Colonic mucosa (tissue), 4 donors: ENCODE measurements around the gene PSENEN. TPM values are rescaled to one million over a fixed set of nuclear protein-coding genes. Genes with fewer than 3 reads are reported as not detected.
A peak's percentile ranks its signal among the peaks of the same experiment; 100 is the strongest.

ENCODE experiments used
- DNase-seq: peaks from one replicate; pipeline ENCODE4 v3.0.0-alpha.2; 2020
- H3K27ac ChIP-seq: fragments of 200-600 bp; one replicate; pipeline ENCODE4 v1.8.0; 2021
- H3K27me3 ChIP-seq: fragments of 200-600 bp; one replicate; pipeline ENCODE4 v1.8.0; 2021
- H3K36me3 ChIP-seq: fragments of 200-600 bp; one replicate; pipeline ENCODE4 v1.8.0; 2021
- H3K4me1 ChIP-seq: fragments of 200-600 bp; one replicate; pipeline ENCODE4 v1.8.0; 2021; ENCODE audit warnings: mild to moderate bottlenecking
- H3K4me3 ChIP-seq: fragments of 200-600 bp; one replicate; pipeline ENCODE4 v1.8.0; 2021
- H3K9ac ChIP-seq, 2 donors: one replicate each; pipeline ENCODE4 v1.7.0; 2013; ENCODE audit warnings: control low read depth in 2 of 2, low read depth in 2 of 2, low read length in 2 of 2
- H3K9me3 ChIP-seq: fragments of 200-600 bp; one replicate; pipeline ENCODE4 v1.8.0; 2021
- CTCF ChIP-seq: fragments of 200-600 bp; IDR thresholded peaks from one replicate; pipeline ENCODE4 v1.8.0; 2022; ENCODE audit warnings: antibody characterized with exemption, mild to moderate bottlenecking
- intact Hi-C: fragments of 100-400 bp; cut with DNase I; formaldehyde crosslinking; loops from one replicate; pipeline ENCODE4 v1.14.1; 2022
- total RNA-seq, 2 donors: library from RNA; stranded (reverse); fragmentation: NEBNext Ultra II Directional in 1 of 2; extraction: Animal tissue kit (Norgen Biotek cat#: 25700) in 1 of 2; gene quantifications; one replicate each; pipeline ENCODE4 v1.2.1, GENCODE V29; 2021
- donor health status: healthy.
- donor health status: DM: no; HTN: no; CAD: no.
- donor health status: DM: no; HTN: no; CAD: no.

The PSENEN gene
- total RNA-seq, 2 donors from 2014 or later: 73.8 to 87.4 TPM

GRCh38 chr19:35756377-35757230 is 11.2 kb downstream of the PSENEN start, which contains the start of gene HSPB6:
Gene HSPB6, minus strand, starts transcription at chr19:35757029. Its CDS starts 21 bp downstream, at chr19:35757008.
- Histone ChIP-seq H3K9me3 (no peaks in the 10 kb centered on the region), H3K27ac (peak within 1 kb of the TSS; percentile 72), H3K4me3 (peak within 1 kb of the TSS; percentile 74), H3K9ac (peak within 1 kb of the TSS; percentile 56 to 73), H3K27me3 (no peaks in the 10 kb centered on the region), H3K36me3 (peaks cover 5% of the 10 kb centered on the region), H3K4me1 (no peaks in the 10 kb centered on the region)
- peak; percentile 51 for DNase-seq
- intact Hi-C loops: no loop called here
- no peak for TF ChIP-seq CTCF

- TF ChIP-seq CTCF: no peak
- H3K27me3 ChIP-seq: no peaks in the 10 kb centered on the region
- peak; percentile 70 for DNase-seq
- peak overlapping the region; percentile 74 for H3K4me3 ChIP-seq
- peak overlapping the region; percentile 56 to 73 for H3K9ac ChIP-seq
- intact Hi-C loops: no loop called here
- H3K36me3 ChIP-seq: peaks cover 5% of the 10 kb centered on the region
- H3K27ac ChIP-seq: peak overlapping the region; percentile 72
- no peaks in the 10 kb centered on the region for H3K9me3 ChIP-seq
- H3K4me1 ChIP-seq: no peaks in the 10 kb centered on the region
Observed at GRCh38 chr19:35757231-35757748, 11.8 kb downstream of the PSENEN start.

- Histone ChIP-seq H3K4me3 (peak within 1 kb of the TSS; percentile 74), H3K9me3 (no peaks in the 10 kb centered on the region), H3K36me3 (peaks cover 5% of the 10 kb centered on the region), H3K9ac (peak within 1 kb of the TSS; percentile 82 to 97), H3K27ac (peak within 1 kb of the TSS; percentile 80), H3K27me3 (no peaks in the 10 kb centered on the region), H3K4me1 (no peaks in the 10 kb centered on the region)
- peak; percentile 98 for DNase-seq
- intact Hi-C loops: no loop called here
- TF ChIP-seq CTCF: no peak
Observed at GRCh38 chr19:35757749-35758608, 12.5 kb downstream of the PSENEN start, which contains the start of gene PROSER3. Gene PROSER3, plus strand, starts transcription at chr19:35758176. Its CDS starts 40 bp downstream, at chr19:35758216.

- Histone ChIP-seq H3K9me3 (no peaks in the 10 kb centered on the region), H3K4me3 (no peak overlapping the region), H3K27me3 (no peaks in the 10 kb centered on the region), H3K4me1 (no peaks in the 10 kb centered on the region), H3K36me3 (no peaks in the 10 kb centered on the region), H3K27ac (no peak overlapping the region), H3K9ac (no peak overlapping the region)
- no peak for DNase-seq
- intact Hi-C loops: no loop called here
- no peak for TF ChIP-seq CTCF
Observed at GRCh38 chr19:35759697-35760096, 14.2 kb downstream of the PSENEN start.

- no peak for DNase-seq
- Histone ChIP-seq H3K4me1 (no peaks in the 10 kb centered on the region), H3K4me3 (no peak overlapping the region), H3K27me3 (no peaks in the 10 kb centered on the region), H3K36me3 (no peaks in the 10 kb centered on the region), H3K9ac (no peak overlapping the region), H3K27ac (no peak overlapping the region), H3K9me3 (no peaks in the 10 kb centered on the region)
- intact Hi-C loops: no loop called here
- no peak for TF ChIP-seq CTCF
Observed at GRCh38 chr19:35760711-35761349, 15.4 kb downstream of the PSENEN start.
